ENCODE measurements around the gene C1QL3.
A peak's percentile ranks its signal among the peaks of the same experiment; 100 is the strongest.

Gene C1QL3

DNA sequence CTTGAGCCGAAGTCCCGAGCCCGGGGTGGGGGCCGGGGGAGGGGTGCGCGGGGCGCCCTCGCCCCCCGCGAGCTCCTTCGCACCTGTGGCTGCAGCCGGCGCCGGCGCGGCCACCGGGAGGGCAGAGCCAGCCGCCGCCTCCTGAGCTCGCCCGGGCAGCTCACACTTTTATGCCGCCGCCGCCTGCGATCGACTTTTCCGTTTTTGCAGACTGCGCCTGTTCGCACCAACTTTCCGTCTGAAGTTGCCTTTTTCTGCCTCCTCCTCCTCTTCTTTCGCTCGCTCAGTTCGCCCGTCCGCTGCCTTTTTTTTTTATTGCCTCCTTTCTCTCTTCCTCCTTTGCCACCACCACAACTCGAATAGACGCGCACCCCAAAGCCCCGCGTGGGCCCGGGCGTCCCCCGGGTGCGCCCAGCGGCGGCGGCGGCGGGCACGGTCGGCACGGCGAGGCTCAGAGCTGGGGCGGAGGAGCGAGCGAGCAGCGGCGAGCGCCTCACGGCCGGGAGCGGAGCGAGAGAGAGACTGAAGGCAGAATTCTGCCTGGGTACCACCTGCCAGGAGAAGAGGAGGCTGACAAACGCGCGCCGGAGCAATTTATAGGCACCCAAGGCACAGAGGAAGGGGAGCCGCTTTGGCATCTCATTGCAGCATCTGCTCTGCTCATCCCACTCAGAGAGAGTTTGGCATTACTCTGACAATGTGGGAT, at the start of gene C1QL3:
TSS of gene C1QL3 (minus strand) at position 569 of the 706 bp plus-strand sequence. CDS start 814 bp downstream, outside the sequence.
- no peak for DNase-seq
- in situ Hi-C loops (cut with HindIII; ENCODE audit: low pct_ligation_motif_present, low sequenced_read_pairs): no loop called here
- no peak for TF ChIP-seq CTCF (IDR thresholded peaks at IDR 0.05; ENCODE audit: low read depth, low read length, missing control alignments)
- H3K36me3 ChIP-seq (replicated peaks): no peaks in the 10 kb centered on the region
- peak within 1 kb of the TSS; percentile 37 for H3K4me3 ChIP-seq (ENCODE audit: low read depth, low read length)
- peaks cover 35% of the 10 kb centered on the region for H3K27me3 ChIP-seq (replicated peaks)
- no peak within 1 kb of the TSS for H3K27ac ChIP-seq

GRCh38 chr10:16570731-16571130, 49.1 kb upstream of the C1QL3 start:
- TF ChIP-seq CTCF (IDR thresholded peaks at IDR 0.05; ENCODE audit: low read depth, low read length, missing control alignments): no peak
- Histone ChIP-seq H3K27me3 (replicated peaks) (no peaks in the 10 kb centered on the region), H3K36me3 (replicated peaks) (no peaks in the 10 kb centered on the region), H3K4me3 (ENCODE audit: low read depth, low read length) (no peak overlapping the region), H3K27ac (no peak overlapping the region)
- DNase-seq: no peak
- in situ Hi-C loops (cut with HindIII; ENCODE audit: low pct_ligation_motif_present, low sequenced_read_pairs): no loop called here

DNA sequence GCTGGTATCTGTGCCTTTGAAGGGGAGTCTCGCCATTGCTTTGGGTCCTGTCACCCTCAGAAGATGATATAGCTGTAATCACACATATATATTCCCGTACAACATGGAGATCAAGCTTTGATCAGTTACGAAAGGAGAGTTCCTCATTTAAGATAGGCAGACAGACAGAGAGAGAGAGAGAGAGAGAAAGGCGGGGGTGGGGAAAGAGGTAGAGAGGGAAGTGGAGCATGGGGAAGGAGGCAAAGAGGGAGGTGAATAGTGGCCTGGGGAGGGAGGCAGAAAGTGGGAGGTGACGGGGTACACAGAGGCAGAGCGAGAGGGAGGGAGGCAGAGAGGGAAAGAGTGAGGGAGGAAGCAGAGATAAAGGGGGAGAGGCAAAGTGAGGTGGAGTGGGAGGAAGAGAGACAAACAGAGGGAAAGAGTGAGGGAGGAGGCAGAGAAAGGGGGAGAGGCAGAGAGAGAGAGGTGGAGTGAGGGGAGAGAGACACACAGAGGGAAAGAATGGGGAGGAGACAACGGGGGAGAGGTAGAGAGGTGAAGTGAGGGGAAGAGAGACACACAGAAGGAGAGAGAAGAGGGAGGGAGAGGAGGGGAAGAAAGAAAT, 44.6 kb upstream of the C1QL3 start:
- no peak for TF ChIP-seq CTCF (IDR thresholded peaks at IDR 0.05; ENCODE audit: low read depth, low read length, missing control alignments)
- in situ Hi-C loops (cut with HindIII; ENCODE audit: low pct_ligation_motif_present, low sequenced_read_pairs): no loop called here
- Histone ChIP-seq H3K36me3 (replicated peaks) (no peaks in the 10 kb centered on the region), H3K4me3 (ENCODE audit: low read depth, low read length) (no peak overlapping the region), H3K27me3 (replicated peaks) (no peaks in the 10 kb centered on the region), H3K27ac (no peak overlapping the region)
- no peak for DNase-seq

GRCh38 chr10:16565604-16566003, 43.9 kb upstream of the C1QL3 start:
- no peak for DNase-seq
- no peaks in the 10 kb centered on the region for H3K27me3 ChIP-seq (replicated peaks)
- H3K36me3 ChIP-seq (replicated peaks): no peaks in the 10 kb centered on the region
- H3K27ac ChIP-seq: no peak overlapping the region
- in situ Hi-C loops (cut with HindIII; ENCODE audit: low pct_ligation_motif_present, low sequenced_read_pairs): no loop called here
- H3K4me3 ChIP-seq (ENCODE audit: low read depth, low read length): no peak overlapping the region
- no peak for TF ChIP-seq CTCF (IDR thresholded peaks at IDR 0.05; ENCODE audit: low read depth, low read length, missing control alignments)

DNA sequence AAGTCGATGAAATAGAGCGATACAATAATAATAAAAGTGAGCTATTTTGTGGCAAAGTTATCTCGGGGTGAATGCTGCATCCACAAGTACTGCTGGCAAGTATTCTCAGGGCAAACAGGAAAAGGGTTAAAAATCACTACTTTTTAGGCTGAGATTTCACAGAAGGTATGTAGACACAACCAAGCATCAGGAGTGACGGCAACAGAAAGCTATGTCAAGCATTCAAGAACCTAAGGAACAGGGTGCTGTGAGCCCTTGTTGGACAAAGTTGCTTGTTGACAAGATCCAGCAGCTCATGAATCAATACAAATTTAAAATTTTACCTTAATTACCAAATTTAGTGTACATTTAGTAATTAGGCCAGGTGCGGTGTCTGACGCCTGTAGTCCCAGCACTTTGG, 41.2 kb upstream of the C1QL3 start:
- H3K36me3 ChIP-seq (replicated peaks): no peaks in the 10 kb centered on the region
- H3K27ac ChIP-seq: no peak overlapping the region
- in situ Hi-C loops (cut with HindIII; ENCODE audit: low pct_ligation_motif_present, low sequenced_read_pairs): no loop called here
- no peak for TF ChIP-seq CTCF (IDR thresholded peaks at IDR 0.05; ENCODE audit: low read depth, low read length, missing control alignments)
- no peaks in the 10 kb centered on the region for H3K27me3 ChIP-seq (replicated peaks)
- H3K4me3 ChIP-seq (ENCODE audit: low read depth, low read length): no peak overlapping the region
- DNase-seq: peak; percentile 12
